Gastrocnemius medialis (tissue), 4 donors: Measurements from ENCODE around the gene RAPSN. TPM values are rescaled to one million over a fixed set of nuclear protein-coding genes. Genes with fewer than 3 reads are reported as not detected.

Experiments
- ATAC-seq, 2 donors: fragments of 150-250 bp; one replicate each; pipeline ENCODE4 v1.9.1; 2016
- DNase-seq, 2 donors: peaks; one replicate each; pipeline ENCODE4 v3.0.0-alpha.2; 2019
- H3K27ac ChIP-seq, 4 donors: fragments of 200-600 bp; sonication (generic); 1 replicate in 1 of 4; 2 replicates in 3 of 4; pipeline ENCODE4 v1.5.1; 2016 to 2018; ENCODE audit warnings: mild to moderate bottlenecking in 2 of 4, moderate library complexity in 1 of 4
- H3K27me3 ChIP-seq, 3 donors: fragments of 200-600 bp; sonication (generic) in 2 of 3; 1 replicate in 1 of 3; 2 replicates in 2 of 3; pipeline versions ENCODE4 v1.5.1 to v1.6.0; 2016 to 2019; ENCODE audit warnings: mild to moderate bottlenecking in 1 of 3, moderate library complexity in 1 of 3
- H3K36me3 ChIP-seq, 2 donors: fragments of 200-600 bp; sonication (generic) in 1 of 2; one replicate each; pipeline ENCODE4 v1.5.1; 2017 to 2018
- H3K4me1 ChIP-seq, 2 donors: fragments of 200-600 bp; sonication (generic) in 1 of 2; one replicate each; pipeline ENCODE4 v1.5.1; 2016 to 2017; ENCODE audit warnings: mild to moderate bottlenecking in 2 of 2
- H3K4me3 ChIP-seq, 4 donors: fragments of 200-600 bp; sonication (generic) in 3 of 4; 1 replicate in 1 of 4; 2 replicates in 3 of 4; pipeline ENCODE4 v1.5.1; 2016 to 2019; ENCODE audit warnings: mild to moderate bottlenecking in 2 of 4
- H3K9me3 ChIP-seq, 3 donors: fragments of 200-600 bp; sonication (generic) in 2 of 3; 1 replicate in 1 of 3; 2 replicates in 2 of 3; pipeline ENCODE4 v1.5.1; 2016 to 2019
- POLR2A ChIP-seq, 2 donors: fragments of 450-650 bp; IDR thresholded peaks; one replicate each; pipeline ENCODE4 v1.6.1; 2017; ENCODE audit warnings: antibody characterized with exemption in 2 of 2, mild to moderate bottlenecking in 2 of 2, moderate library complexity in 2 of 2
- in situ Hi-C, 4 donors: fragments of 200-750 bp; cut with MboI; loops; one replicate each; pipeline versions ENCODE4 v1.15.0 to v1.8.0; 2017; ENCODE audit warnings: low sequenced_read_pairs in 4 of 4
- intact Hi-C: fragments of 100-400 bp; cut with DNase I; formaldehyde crosslinking; loops from one replicate; pipeline ENCODE4 v1.15.1; 2023; ENCODE audit warnings: low total_unique reads
- total RNA-seq, 4 donors: library from RNA; depleted of rRNA; stranded (reverse); fragments of >200 nt; gene quantifications; one replicate each; pipeline versions ENCODE4 v1.1.0 to v1.2.3, GENCODE V29; 2016
- TF ChIP-seq, protein P1 (sequence below), 5 experiments: fragments of 450-650 bp in 3 of 5; fragments of 200-600 bp in 2 of 5; sonication (generic) in 2 of 5; IDR thresholded peaks in 4 of 5; conservative IDR thresholded peaks in 1 of 5; 1 replicate in 4 of 5; 2 replicates in 1 of 5; pipeline ENCODE4 v1.5.1; 2016 to 2019; ENCODE audit warnings: antibody characterized with exemption in 5 of 5, mild to moderate bottlenecking in 3 of 5, moderate library complexity in 3 of 5

RAPSN gene
- total RNA-seq, 4 donors from 2014 or later, result 48.9 to 68.6 (median 59.4) TPM

DNA sequence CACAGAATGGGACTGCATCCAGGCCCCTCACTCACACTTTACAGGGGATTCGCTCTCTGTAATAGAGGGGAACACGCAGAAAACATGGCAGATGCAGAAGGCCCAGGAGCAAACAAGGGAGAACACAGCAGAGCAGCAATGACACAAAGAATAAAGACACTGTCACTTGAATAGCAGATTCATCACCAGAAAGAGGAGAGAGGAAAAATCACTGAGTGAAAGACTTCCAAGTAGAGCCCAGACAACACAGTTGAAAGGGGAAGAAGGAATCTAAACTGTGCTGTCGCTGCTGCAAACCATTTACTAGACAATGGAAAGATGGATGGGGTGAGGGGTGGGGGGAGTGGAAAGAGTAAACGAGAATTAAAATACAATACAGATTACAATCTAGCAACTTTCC lies 28.8 kb upstream of the RAPSN start:
- H3K27ac ChIP-seq, result no peak overlapping the region
- peaks cover 12 to 16% of the 10 kb centered on the region in 2 donors for H3K4me1 ChIP-seq
- ATAC-seq, result no peak
- TF ChIP-seq, protein P1, sequence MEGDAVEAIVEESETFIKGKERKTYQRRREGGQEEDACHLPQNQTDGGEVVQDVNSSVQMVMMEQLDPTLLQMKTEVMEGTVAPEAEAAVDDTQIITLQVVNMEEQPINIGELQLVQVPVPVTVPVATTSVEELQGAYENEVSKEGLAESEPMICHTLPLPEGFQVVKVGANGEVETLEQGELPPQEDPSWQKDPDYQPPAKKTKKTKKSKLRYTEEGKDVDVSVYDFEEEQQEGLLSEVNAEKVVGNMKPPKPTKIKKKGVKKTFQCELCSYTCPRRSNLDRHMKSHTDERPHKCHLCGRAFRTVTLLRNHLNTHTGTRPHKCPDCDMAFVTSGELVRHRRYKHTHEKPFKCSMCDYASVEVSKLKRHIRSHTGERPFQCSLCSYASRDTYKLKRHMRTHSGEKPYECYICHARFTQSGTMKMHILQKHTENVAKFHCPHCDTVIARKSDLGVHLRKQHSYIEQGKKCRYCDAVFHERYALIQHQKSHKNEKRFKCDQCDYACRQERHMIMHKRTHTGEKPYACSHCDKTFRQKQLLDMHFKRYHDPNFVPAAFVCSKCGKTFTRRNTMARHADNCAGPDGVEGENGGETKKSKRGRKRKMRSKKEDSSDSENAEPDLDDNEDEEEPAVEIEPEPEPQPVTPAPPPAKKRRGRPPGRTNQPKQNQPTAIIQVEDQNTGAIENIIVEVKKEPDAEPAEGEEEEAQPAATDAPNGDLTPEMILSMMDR (IDR thresholded peaks at IDR 0.05 in 4 of 5, conservative IDR thresholded peaks at IDR 0.05 in 1 of 5), result no peak
- TF ChIP-seq POLR2A (IDR thresholded peaks at IDR 0.05), result no peak
- intact Hi-C loops (no loop called here), in situ Hi-C loops (no loop called here)
- H3K27me3 ChIP-seq, result no peaks in the 10 kb centered on the region
- no peak for DNase-seq
- H3K36me3 ChIP-seq, result peaks cover 4 to 90% of the 10 kb centered on the region in 2 donors
- H3K9me3 ChIP-seq, result no peaks in the 10 kb centered on the region
- no peak overlapping the region for H3K4me3 ChIP-seq

DNA sequence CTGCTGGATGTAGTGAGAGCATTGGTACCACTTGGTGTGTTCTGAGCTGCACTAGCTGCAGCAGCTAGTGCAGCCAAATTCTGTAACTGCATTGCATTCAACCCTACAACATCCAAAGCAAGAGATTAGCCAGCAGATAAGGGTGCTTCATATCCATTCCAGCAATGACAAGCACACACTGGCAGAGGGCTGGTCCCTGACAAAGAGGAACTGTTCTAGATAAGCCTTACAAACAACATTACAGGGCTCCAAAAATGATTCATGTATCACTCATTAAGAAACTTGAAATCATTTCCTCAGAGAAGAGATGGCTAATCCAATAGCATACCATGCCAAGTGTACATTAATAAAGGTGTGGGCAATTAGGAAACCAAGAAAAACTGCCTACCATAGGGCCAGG lies 28.4 kb upstream of the RAPSN start:
- H3K4me3 ChIP-seq, result no peak overlapping the region
- in situ Hi-C loops (no loop called here), intact Hi-C loops (no loop called here)
- no peak overlapping the region for H3K27ac ChIP-seq
- no peaks in the 10 kb centered on the region for H3K9me3 ChIP-seq
- ATAC-seq (no peak), DNase-seq (no peak)
- H3K27me3 ChIP-seq, result no peaks in the 10 kb centered on the region
- H3K36me3 ChIP-seq, result peaks cover 4 to 90% of the 10 kb centered on the region in 2 donors
- peaks cover 12 to 16% of the 10 kb centered on the region in 2 donors for H3K4me1 ChIP-seq
- TF ChIP-seq POLR2A (IDR thresholded peaks at IDR 0.05), result no peak
- TF ChIP-seq, protein P1 (IDR thresholded peaks at IDR 0.05 in 4 of 5, conservative IDR thresholded peaks at IDR 0.05 in 1 of 5), result no peak

DNA sequence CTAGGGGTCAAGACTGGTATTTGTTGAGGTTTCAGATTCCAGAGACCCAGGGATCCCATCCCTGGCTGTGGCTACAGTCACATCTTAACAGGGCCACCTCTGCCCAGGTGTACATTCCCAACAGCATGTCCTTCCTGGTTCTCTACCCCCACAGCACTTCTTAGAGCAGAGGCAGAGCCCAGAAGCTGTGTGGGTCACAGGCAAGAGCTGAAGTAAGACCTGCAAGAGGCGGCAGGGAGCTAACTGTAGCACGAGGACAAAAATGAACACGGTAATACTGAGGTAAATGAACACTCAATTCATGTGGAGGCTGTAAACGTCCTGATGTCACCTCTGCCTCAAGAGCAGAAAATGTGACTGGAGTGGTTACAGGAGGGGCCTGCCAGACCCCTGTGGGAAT lies 21.7 kb upstream of the RAPSN start:
- intact Hi-C loops, result no loop called here

DNA sequence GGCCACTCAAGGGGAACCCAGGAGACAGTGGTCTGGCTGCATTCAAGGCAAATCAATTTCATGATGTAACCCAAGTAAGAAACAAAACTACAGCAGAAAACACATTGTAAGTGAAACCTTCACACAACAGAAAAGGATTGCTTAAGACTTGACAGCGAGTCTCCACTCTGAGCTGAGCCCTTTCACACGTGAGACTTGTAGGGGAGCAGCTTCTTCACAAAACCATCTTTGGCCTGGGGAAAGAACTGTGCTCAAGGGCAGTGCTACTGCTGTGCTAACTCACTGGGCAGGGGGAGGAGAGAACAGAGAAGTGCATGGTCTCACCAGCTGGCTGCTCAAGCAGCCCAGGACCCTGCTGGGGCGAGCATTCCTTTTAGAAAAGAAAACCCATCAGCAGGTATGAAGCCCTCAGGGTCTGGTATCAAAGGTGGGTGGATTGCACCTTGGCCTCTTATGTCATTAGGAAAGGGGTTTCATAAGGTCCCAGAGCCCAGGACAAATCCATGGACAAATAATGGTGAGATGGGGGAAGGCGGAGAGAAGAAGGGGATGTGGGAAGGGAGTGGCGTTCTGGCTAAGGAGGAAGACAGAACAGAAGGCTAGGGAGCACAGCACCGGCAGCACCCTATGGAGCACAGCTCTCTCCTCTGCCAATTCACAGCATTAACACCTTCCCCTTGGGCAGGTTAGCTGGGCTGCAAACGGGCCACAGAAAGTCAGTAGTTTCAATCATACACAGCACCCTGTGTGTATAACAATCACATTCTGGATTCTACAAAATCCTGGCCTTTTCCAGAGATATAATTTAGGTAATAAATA lies 20.6 kb upstream of the RAPSN start:
- peaks cover 23 to 38% of the 10 kb centered on the region in 2 donors for H3K4me1 ChIP-seq
- in situ Hi-C loops, result no loop called here
- H3K4me3 ChIP-seq, result no peak overlapping the region
- intact Hi-C loops, result no loop called here
- DNase-seq (no peak), ATAC-seq (peak in 1 of 2 donors; percentile 43)
- no peaks in the 10 kb centered on the region for H3K9me3 ChIP-seq
- peaks cover 4 to 63% of the 10 kb centered on the region in 2 donors for H3K36me3 ChIP-seq
- no peaks in the 10 kb centered on the region for H3K27me3 ChIP-seq
- peak overlapping the region in 3 of 4 donors; percentile 37 to 58 (median 45) for H3K27ac ChIP-seq
- no peak for TF ChIP-seq POLR2A (IDR thresholded peaks at IDR 0.05)
- TF ChIP-seq, protein P1 (IDR thresholded peaks at IDR 0.05 in 4 of 5, conservative IDR thresholded peaks at IDR 0.05 in 1 of 5), result no peak

More for the DNA sequence above, 21.7 kb upstream of the RAPSN start:
- peaks cover 4 to 74% of the 10 kb centered on the region in 2 donors for H3K36me3 ChIP-seq
- no peaks in the 10 kb centered on the region for H3K27me3 ChIP-seq
- H3K27ac ChIP-seq, result no peak overlapping the region
- no peak for DNase-seq
- TF ChIP-seq, protein P1 (IDR thresholded peaks at IDR 0.05 in 4 of 5, conservative IDR thresholded peaks at IDR 0.05 in 1 of 5), result no peak
- no peak for TF ChIP-seq POLR2A (IDR thresholded peaks at IDR 0.05)
- no peak overlapping the region for H3K4me3 ChIP-seq
- H3K9me3 ChIP-seq, result no peaks in the 10 kb centered on the region
- in situ Hi-C loops, result no loop called here
- H3K4me1 ChIP-seq, result peaks cover 17 to 27% of the 10 kb centered on the region in 2 donors
- ATAC-seq, result no peak
